ENCODE results near the gene GPRIN2. TPM values are rescaled to one million over a fixed set of nuclear protein-coding genes. Genes with fewer than 3 reads are reported as not detected.

Gene GPRIN2
- total RNA-seq, result 9.0 TPM

DNA sequence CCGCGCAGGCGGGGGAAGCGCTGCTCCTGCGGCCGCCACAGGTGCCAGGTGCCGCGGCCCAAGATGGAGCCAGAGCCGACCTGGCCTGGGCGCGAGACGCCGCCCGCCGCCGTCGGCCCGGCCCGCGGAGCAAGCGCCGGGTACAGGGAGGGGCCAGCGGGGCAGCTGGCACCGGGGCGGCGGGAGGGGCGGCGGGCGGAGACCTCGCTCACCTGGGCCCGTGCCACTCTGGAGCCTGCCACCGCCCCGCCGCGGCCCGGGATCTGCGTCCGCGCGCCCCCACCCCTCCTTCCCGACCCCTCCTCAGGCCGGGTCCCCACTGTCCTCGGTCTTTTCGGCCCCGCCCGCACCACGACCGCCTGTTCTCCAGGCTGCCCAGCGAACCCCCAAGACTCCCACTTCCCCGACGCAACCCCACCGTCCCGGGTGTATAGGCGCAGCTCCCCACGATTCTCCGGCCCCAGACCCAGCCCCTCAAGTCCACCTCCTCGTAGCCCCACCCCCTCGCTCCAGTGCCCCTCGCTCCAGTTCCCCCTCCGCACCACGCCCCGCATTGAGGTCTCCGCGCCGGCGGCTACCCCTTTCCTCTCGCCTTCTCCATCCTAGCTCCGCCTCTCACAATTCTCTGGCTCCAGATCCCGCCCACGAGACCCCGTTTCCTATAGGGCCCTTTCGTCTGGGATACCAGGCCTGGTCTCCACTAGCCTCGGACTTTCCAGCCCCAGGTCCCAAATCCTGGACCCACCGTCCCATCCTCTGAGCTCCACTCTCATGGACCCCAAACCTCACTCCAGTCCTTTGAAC is at the start of gene GPRIN2:
GPRIN2 (minus strand) TSS at position 144 of the 804 bp plus-strand sequence. CDS start 5,922 bp downstream, outside the sequence.

DNA sequence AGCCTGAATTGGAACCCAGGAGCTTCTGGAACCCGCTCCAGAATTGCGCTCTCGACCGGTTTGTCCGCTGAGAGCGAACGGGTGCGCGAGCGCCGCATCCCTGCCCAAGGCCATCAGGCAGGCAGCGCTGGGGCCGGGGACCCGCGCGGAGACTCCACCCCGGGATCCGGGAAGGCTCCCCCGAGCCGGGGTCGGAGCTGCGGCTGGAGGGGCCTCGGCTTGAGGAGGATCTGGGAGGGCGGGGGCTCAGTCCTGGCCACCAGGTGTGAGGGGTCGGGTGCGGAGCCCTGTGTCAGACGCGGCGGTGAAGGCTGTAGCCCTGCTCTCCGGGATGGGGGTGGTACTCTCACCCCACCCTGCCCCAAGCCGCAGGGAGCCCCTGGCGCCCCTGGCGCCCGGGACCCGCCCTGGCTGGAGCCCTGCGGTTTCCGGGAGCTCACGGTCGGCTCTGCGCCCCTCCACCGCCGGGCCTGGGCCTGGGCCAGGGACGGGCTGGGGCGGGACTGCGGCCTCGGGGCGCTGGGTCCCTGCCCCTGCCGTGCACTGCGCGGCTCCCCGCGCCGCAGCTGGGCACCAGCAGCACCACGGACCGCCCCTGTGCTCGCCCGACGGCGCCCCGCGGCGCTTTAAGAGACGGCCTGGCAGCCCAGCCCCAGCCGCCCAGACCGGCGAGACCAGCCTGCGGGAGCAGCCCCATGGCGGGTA is 22.2 kb upstream of the GPRIN2 start, which contains the start of gene SYT15:
SYT15 (plus strand) TSS at position 655 of the 705 bp plus-strand sequence; CDS start at position 696, 41 bp downstream.

Other genes with a start within 250 kb of the GPRIN2 start
- gene ANXA8L1, start 180.9 kb downstream of the GPRIN2 start, total RNA-seq, result 4.9 TPM
- gene NPY4R, start 90.7 kb downstream of the GPRIN2 start, total RNA-seq, result 0.22 TPM
- 2.5 TPM for gene SYT15, start 22.5 kb upstream of the GPRIN2 start, total RNA-seq

Data from camera-type eye (tissue), 1 donor.